Pancreas (tissue), 10 donors: ENCODE results near the gene BCL2. TPM values are rescaled to one million over a fixed set of nuclear protein-coding genes. Genes with fewer than 3 reads are reported as not detected.

ENCODE experiments used
- ATAC-seq, 4 donors: fragments of 200-7000 bp; cut with Tn5 transposase; one replicate each; pipeline versions ENCODE4 v1.8.0 to v1.9.1; 2020; ENCODE audit warnings: mild to moderate bottlenecking in 4 of 4, moderate library complexity in 4 of 4
- DNase-seq, 6 donors: peaks; one replicate each; pipeline ENCODE4 v3.0.0-alpha.2; 2020
- FAIRE-seq: peaks from 2 replicates; lab custom pipeline; 2012; peaks lifted over from hg19 to GRCh38; lab: Jason Lieb, UNC
- H3K27ac ChIP-seq, 4 donors: fragments of 200-600 bp; sonication (generic); 1 replicate in 3 of 4; 2 replicates in 1 of 4; pipeline versions ENCODE4 v1.5.0 to v1.8.0; 2020
- H3K27me3 ChIP-seq, 4 donors: fragments of 200-600 bp; one replicate each; pipeline ENCODE4 v1.8.0; 2021
- H3K36me3 ChIP-seq, 3 donors: fragments of 200-600 bp; sonication (generic) in 1 of 3; one replicate each; pipeline versions ENCODE4 v1.5.0 to v1.8.0; 2020 to 2021
- H3K4me1 ChIP-seq, 3 donors: fragments of 200-600 bp; one replicate each; pipeline ENCODE4 v1.8.0; 2021
- H3K4me3 ChIP-seq, 4 donors: fragments of 200-600 bp; sonication (generic) in 2 of 4; one replicate each; pipeline versions ENCODE4 v1.5.0 to v1.8.0; 2020 to 2021
- H3K9me3 ChIP-seq, 4 donors: fragments of 200-600 bp; one replicate each; pipeline ENCODE4 v1.8.0; 2021
- WGBS, 2 donors: extraction: QIAGEN DNeasy Blood & Tissue Kit; methylation state at CpG; one replicate each; pipeline ENCODE4 v1.1.7; 2013; 5-methylcytosine and 5-hydroxymethylcytosine counted together
- intact Hi-C, 3 donors: fragments of 100-400 bp; cut with DNase I; formaldehyde crosslinking; loops; one replicate each; pipeline versions ENCODE4 v1.11.1 to v1.14.2; 2022
- polyA plus RNA-seq, 2 donors: library from polyadenylated mRNA; stranded (reverse); fragments of 200-250 nt; gene quantifications; one replicate each; pipeline ENCODE4 v1.2.3, GENCODE V29; 2013
- total RNA-seq, 6 donors: library from RNA; stranded (reverse); fragmentation: NEBNext Ultra II Directional in 4 of 6; extraction: Animal tissue kit (Norgen Biotek cat#: 25700) in 4 of 6; gene quantifications; one replicate each; pipeline versions ENCODE4 v1.2.1 to v1.2.4, GENCODE V29; 2021 to 2023
- TF ChIP-seq, protein P1 (sequence below), 4 donors: fragments of 200-600 bp; sonication (generic) in 3 of 4; IDR thresholded peaks; one replicate each; pipeline versions ENCODE4 v1.5.0 to v1.8.0; 2021; ENCODE audit warnings: antibody characterized with exemption in 4 of 4
- donor health status: healthy with polysubstance abuse.
- donor health status: DM: no; HTN: no; CAD: no; lungs with moderate emphysema.
- donor health status: DM: no; HTN: no; CAD: no.
- donor health status: control.
- donor health status: control.
- donor health status: Bipolar disorder and iron deficiency.
- donor health status: DM: yes; HTN: yes; CAD: no.
- donor health status: DM: no; HTN: no; CAD: no.
- donor health status: DM: no; HTN: no; CAD: no.
- donor health status: DM: yes; HTN: yes; CAD: no.

BCL2 gene
- total and polyA plus RNA-seq, 8 donors, result 1.9 to 9.0 (median 4.2) TPM

DNA sequence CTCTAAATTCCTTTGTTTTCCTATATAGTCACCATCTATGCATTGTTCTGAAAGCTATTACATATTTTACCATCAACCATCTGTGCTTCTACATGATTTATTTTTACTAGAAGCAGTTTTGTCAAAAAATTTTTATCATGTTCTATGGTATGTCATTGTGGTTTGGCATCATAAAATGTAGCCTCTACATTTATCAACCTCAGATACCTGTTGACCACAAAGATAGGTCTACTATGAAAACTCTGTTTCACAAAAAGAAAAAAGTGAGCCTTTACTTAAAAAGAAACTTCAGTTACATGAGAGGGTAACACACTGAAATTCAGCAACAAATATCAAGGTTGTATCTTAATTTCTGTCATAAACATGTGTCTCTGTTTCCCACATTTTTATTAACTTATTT lies 3.7 kb downstream of the BCL2 start:
- TF ChIP-seq, protein P1, sequence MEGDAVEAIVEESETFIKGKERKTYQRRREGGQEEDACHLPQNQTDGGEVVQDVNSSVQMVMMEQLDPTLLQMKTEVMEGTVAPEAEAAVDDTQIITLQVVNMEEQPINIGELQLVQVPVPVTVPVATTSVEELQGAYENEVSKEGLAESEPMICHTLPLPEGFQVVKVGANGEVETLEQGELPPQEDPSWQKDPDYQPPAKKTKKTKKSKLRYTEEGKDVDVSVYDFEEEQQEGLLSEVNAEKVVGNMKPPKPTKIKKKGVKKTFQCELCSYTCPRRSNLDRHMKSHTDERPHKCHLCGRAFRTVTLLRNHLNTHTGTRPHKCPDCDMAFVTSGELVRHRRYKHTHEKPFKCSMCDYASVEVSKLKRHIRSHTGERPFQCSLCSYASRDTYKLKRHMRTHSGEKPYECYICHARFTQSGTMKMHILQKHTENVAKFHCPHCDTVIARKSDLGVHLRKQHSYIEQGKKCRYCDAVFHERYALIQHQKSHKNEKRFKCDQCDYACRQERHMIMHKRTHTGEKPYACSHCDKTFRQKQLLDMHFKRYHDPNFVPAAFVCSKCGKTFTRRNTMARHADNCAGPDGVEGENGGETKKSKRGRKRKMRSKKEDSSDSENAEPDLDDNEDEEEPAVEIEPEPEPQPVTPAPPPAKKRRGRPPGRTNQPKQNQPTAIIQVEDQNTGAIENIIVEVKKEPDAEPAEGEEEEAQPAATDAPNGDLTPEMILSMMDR (IDR thresholded peaks at IDR 0.05), result no peak
- Histone ChIP-seq H3K4me3 (no peak overlapping the region), H3K27ac (no peak overlapping the region), H3K9me3 (no peaks in the 10 kb centered on the region), H3K36me3 (no peaks in the 10 kb centered on the region), H3K27me3 (no peaks in the 10 kb centered on the region), H3K4me1 (peaks cover 0 to 11% (median 0%) of the 10 kb centered on the region in 3 donors)
- DNase-seq, result no peak
- intact Hi-C loops, result loop anchor here in 1 of 3 donors (10.0 kb wide), 1 partner anchor 181 kb away; no protein-coding TSS in a partner anchor
- no peak for ATAC-seq
- no peak for FAIRE-seq

DNA sequence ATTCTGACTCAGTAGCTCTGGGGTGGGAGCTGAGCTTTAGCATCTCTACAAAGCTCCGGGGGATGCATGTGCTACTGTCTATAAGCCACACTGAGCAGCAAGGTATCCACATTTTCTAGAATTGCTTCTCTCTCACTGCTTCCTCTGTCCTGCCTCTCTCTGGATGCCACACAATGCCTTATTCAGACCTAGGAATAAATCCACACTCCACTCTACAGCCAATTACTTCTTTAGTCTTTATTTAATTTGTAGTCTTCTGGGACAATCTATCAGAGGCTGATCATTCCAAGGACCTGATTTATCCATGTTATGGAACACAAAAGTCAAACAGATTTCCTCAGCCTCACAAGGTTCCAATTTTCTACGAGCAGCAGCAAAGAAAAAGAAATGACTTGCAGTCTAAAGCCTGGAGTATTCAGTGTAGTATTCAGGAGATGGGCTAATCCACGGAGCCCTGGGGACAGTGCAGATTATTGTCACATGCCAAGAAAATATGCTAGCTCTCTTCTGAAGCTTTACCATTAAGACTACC lies 4.4 kb downstream of the BCL2 start:
- Histone ChIP-seq H3K9me3 (no peaks in the 10 kb centered on the region), H3K36me3 (no peaks in the 10 kb centered on the region), H3K27me3 (no peaks in the 10 kb centered on the region), H3K4me1 (peaks cover 0 to 11% (median 0%) of the 10 kb centered on the region in 3 donors), H3K27ac (no peak overlapping the region), H3K4me3 (no peak overlapping the region)
- intact Hi-C loops, result loop anchor here in 1 of 3 donors (10.0 kb wide), 1 partner anchor 180 kb away; no protein-coding TSS in a partner anchor
- WGBS, 2 donors, result 43 to 50% methylated on average over 3 of the region's 3 CpGs
- ATAC-seq (no peak), DNase-seq (no peak), FAIRE-seq (no peak)
- TF ChIP-seq, protein P1 (IDR thresholded peaks at IDR 0.05), result no peak

DNA sequence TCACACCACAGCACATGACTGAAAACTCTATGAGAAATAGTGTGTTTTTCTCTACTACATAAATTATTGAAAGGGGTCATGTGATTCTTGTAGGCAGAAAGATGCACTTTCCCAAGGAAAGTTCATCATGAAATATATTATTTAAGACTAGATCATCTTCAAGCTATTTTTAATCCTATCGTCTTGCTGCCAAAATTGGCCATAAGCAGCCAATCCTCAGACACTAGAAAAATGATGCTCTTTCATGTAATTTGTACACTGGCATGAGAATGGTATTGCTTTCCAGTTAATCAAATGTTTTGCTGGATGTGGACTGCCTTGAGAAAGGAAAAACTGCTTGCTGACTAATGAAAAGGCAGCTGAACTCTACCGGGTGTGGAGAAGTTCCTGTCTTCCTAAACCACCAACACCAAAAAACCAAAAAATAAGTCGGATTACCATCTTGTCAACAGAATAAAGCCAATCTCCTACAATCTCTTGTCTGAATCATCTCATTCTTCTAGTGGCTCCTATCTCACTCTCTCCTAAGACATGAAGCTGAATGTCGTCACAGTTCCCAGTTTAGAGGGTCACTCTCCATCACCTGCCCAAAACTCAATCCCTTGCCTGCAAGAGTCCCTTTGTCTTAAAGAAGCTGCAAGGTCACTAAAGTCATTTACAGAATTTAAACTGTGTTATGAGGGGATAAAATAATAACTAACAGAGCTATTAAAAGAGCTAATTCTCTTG lies 5.3 kb downstream of the BCL2 start:
- 53 to 72% methylated on average over 4 of the region's 4 CpGs for WGBS, 2 donors
- Histone ChIP-seq H3K27me3 (no peaks in the 10 kb centered on the region), H3K4me1 (peaks cover 0 to 11% (median 0%) of the 10 kb centered on the region in 3 donors), H3K4me3 (no peak overlapping the region), H3K27ac (no peak overlapping the region), H3K36me3 (no peaks in the 10 kb centered on the region), H3K9me3 (no peaks in the 10 kb centered on the region)
- no peak for FAIRE-seq
- TF ChIP-seq, protein P1 (IDR thresholded peaks at IDR 0.05), result no peak
- ATAC-seq, result no peak
- intact Hi-C loops, result loop anchor here in 1 of 3 donors (10.0 kb wide), 1 partner anchor 179 kb away; no protein-coding TSS in a partner anchor
- DNase-seq, result no peak

DNA sequence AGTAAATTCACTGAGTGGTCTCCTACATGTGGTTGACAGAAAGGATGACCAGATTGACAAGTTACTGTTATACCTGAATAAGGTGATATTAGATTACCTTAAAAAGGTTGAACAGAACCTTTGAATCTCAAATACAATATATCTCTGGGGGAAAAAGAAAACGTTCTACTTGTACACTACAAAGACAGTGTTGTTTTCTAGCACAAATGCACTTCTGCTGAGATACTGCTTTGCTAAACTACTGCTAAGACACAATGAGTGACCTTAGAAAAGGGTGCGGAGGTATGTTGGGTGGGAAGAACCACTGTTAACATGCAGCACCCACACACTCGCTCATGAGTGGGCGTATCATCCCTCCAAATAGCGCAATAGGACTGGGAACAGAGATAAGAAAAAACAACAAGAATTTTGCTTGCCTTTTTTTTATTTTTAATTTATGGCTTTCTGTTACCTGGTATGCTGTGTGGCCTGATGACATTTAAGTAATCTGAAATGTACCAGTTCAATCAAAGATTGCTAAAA lies 6.1 kb downstream of the BCL2 start:
- Histone ChIP-seq H3K36me3 (no peaks in the 10 kb centered on the region), H3K27me3 (no peaks in the 10 kb centered on the region), H3K4me1 (peaks cover 0 to 6% (median 0%) of the 10 kb centered on the region in 3 donors), H3K4me3 (no peak overlapping the region), H3K27ac (no peak overlapping the region), H3K9me3 (no peaks in the 10 kb centered on the region)
- FAIRE-seq (no peak), DNase-seq (no peak), ATAC-seq (no peak)
- WGBS, 2 donors, result 40 to 57% methylated on average over 5 of the region's 5 CpGs
- intact Hi-C loops, result loop anchor here in 1 of 3 donors (10.0 kb wide), 1 partner anchor 179 kb away; no protein-coding TSS in a partner anchor
- TF ChIP-seq, protein P1 (IDR thresholded peaks at IDR 0.05), result no peak
